OCI-LY1 (cell line): Measurements from ENCODE around the gene RASAL2.

Experiments
- EZH2 ChIP-seq: fragments of 200-600 bp; sonication (generic), shearing (Covaris generic); IDR thresholded peaks from 2 replicates; pipeline ENCODE4 v1.8.0; 2017; ENCODE audit warnings: borderline replicate concordance, mixed run types, mild to moderate bottlenecking, antibody characterized with exemption, low read length, moderate library complexity, mixed read lengths
- TF ChIP-seq, protein P1 (sequence below): fragments of 200-600 bp; sonication (generic), shearing (Covaris generic); IDR thresholded peaks from 2 replicates; pipeline ENCODE4 v1.5.1; 2017; ENCODE audit warnings: mild to moderate bottlenecking, antibody characterized with exemption, low read length, moderate library complexity, mixed read lengths

DNA sequence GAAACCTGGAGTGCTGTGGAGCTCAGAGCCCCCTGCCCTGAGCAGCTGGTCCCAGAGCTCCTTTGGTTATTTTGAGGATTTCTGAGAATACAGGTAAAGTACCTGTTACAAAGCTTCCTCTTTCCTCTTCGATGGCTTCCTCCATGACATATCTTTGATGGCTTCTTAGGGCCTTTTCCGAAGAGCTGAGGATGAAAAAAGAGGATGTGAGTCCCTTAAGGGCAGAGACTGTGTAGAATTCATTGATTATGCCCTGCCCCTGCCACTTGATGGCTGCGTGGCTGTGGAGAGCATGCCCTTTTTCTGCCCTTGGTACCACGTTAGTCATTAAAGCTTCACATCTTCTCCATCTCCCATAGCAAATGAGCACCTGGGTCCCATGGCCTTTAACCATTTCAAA lies 433.2 kb downstream of the RASAL2 start:
- TF ChIP-seq, protein P1, sequence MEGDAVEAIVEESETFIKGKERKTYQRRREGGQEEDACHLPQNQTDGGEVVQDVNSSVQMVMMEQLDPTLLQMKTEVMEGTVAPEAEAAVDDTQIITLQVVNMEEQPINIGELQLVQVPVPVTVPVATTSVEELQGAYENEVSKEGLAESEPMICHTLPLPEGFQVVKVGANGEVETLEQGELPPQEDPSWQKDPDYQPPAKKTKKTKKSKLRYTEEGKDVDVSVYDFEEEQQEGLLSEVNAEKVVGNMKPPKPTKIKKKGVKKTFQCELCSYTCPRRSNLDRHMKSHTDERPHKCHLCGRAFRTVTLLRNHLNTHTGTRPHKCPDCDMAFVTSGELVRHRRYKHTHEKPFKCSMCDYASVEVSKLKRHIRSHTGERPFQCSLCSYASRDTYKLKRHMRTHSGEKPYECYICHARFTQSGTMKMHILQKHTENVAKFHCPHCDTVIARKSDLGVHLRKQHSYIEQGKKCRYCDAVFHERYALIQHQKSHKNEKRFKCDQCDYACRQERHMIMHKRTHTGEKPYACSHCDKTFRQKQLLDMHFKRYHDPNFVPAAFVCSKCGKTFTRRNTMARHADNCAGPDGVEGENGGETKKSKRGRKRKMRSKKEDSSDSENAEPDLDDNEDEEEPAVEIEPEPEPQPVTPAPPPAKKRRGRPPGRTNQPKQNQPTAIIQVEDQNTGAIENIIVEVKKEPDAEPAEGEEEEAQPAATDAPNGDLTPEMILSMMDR = no peak
- no peak for TF ChIP-seq EZH2
